Skeletal muscle tissue (tissue), 4 donors: ENCODE measurements around the gene TATDN2. TPM values are rescaled to one million over a fixed set of nuclear protein-coding genes. Genes with fewer than 3 reads are reported as not detected.
"Not testable (repeated sequence)": the region's sequence is repeated elsewhere in the genome, so short reads cannot be mapped to it uniquely, and the experiment has no call there.

Experiments used
- H3K27ac ChIP-seq: one replicate; pipeline ENCODE4 v1.7.0; 2013; ENCODE audit warnings: mild to moderate bottlenecking, low read depth, low read length, inconsistent platforms
- H3K27me3 ChIP-seq, 3 donors: one replicate each; pipeline ENCODE4 v1.7.0; 2013; ENCODE audit warnings: low read length in 3 of 3; ENCODE audit not compliant: control insufficient read depth in 3 of 3, insufficient read depth in 3 of 3
- H3K36me3 ChIP-seq, 3 donors: one replicate each; pipeline ENCODE4 v1.7.0; 2013; ENCODE audit warnings: low read length in 3 of 3; ENCODE audit not compliant: control insufficient read depth in 3 of 3, insufficient read depth in 3 of 3
- H3K4me1 ChIP-seq, 3 donors: one replicate each; pipeline ENCODE4 v1.7.0; 2013; ENCODE audit warnings: low read length in 3 of 3, mild to moderate bottlenecking in 3 of 3; ENCODE audit not compliant: control insufficient read depth in 3 of 3, insufficient read depth in 3 of 3
- H3K4me3 ChIP-seq, 3 donors: one replicate each; pipeline ENCODE4 v1.7.0; 2013; ENCODE audit warnings: low read length in 3 of 3
- H3K9ac ChIP-seq, 3 donors: one replicate each; pipeline ENCODE4 v1.7.0; 2013; ENCODE audit warnings: low read length in 3 of 3, mild to moderate bottlenecking in 3 of 3, moderate library complexity in 2 of 3, low read depth in 1 of 3
- H3K9me3 ChIP-seq, 3 donors: one replicate each; pipeline ENCODE4 v1.7.0; 2013; ENCODE audit warnings: low read length in 3 of 3; ENCODE audit not compliant: control insufficient read depth in 3 of 3
- total RNA-seq: library from RNA; depleted of rRNA; stranded (reverse); fragments of >200 nt; gene quantifications from one replicate; pipeline ENCODE4 v1.2.3, GENCODE V29; 2014
- donor health status: Osteomylitis.

The TATDN2 gene
- total RNA-seq, 1 donor from 2014 or later, result 13.6 TPM

GRCh38 chr3:10251006-10251405 lies 2.7 kb downstream of the TATDN2 start:
- Histone ChIP-seq H3K36me3 (peaks cover 15 to 31% (median 18%) of the 10 kb centered on the region in 3 donors), H3K4me3 (no peak overlapping the region), H3K9ac (peak overlapping the region in 1 of 3 donors; percentile 13), H3K27ac (no peak overlapping the region), H3K4me1 (peaks cover 18 to 32% (median 20%) of the 10 kb centered on the region in 3 donors), H3K9me3 (no peaks in the 10 kb centered on the region), H3K27me3 (no peaks in the 10 kb centered on the region)

GRCh38 chr3:10253731-10254130 lies 5.5 kb downstream of the TATDN2 start:
- Histone ChIP-seq H3K9ac (no peak overlapping the region), H3K27me3 (no peaks in the 10 kb centered on the region), H3K4me1 (peaks cover 15 to 25% (median 18%) of the 10 kb centered on the region in 3 donors), H3K27ac (no peak overlapping the region), H3K36me3 (peaks cover 15 to 31% (median 18%) of the 10 kb centered on the region in 3 donors), H3K9me3 (no peaks in the 10 kb centered on the region), H3K4me3 (no peak overlapping the region)

- no peak overlapping the region for H3K4me3 ChIP-seq
- peaks cover 15 to 37% (median 32%) of the 10 kb centered on the region in 3 donors for H3K36me3 ChIP-seq
- no peak overlapping the region for H3K9ac ChIP-seq
- H3K27ac ChIP-seq, result no peak overlapping the region
- no peaks in the 10 kb centered on the region for H3K27me3 ChIP-seq
- no peaks in the 10 kb centered on the region for H3K9me3 ChIP-seq
- peaks cover 0 to 8% (median 7%) of the 10 kb centered on the region in 3 donors for H3K4me1 ChIP-seq
Observed at GRCh38 chr3:10255835-10256234, 7.6 kb downstream of the TATDN2 start.

GRCh38 chr3:10259036-10259435 lies 10.8 kb downstream of the TATDN2 start:
- Histone ChIP-seq H3K4me1 (peaks cover 4 to 7% (median 6%) of the 10 kb centered on the region in 3 donors), H3K36me3 (peaks cover 3 to 30% (median 25%) of the 10 kb centered on the region in 3 donors), H3K27ac (no peak overlapping the region), H3K4me3 (no peak overlapping the region), H3K27me3 (no peaks in the 10 kb centered on the region), H3K9ac (no peak overlapping the region), H3K9me3 (no peaks in the 10 kb centered on the region)

- Histone ChIP-seq H3K4me1 (peaks cover 4 to 7% (median 7%) of the 10 kb centered on the region in 3 donors), H3K4me3 (no peak overlapping the region), H3K36me3 (peaks cover 0 to 29% (median 18%) of the 10 kb centered on the region in 3 donors), H3K9me3 (no peaks in the 10 kb centered on the region), H3K27ac (no peak overlapping the region), H3K9ac (no peak overlapping the region), H3K27me3 (no peaks in the 10 kb centered on the region)
Observed at GRCh38 chr3:10259798-10260197, 11.5 kb downstream of the TATDN2 start.

GRCh38 chr3:10260211-10260701 lies 12.0 kb downstream of the TATDN2 start:
- H3K9me3 ChIP-seq, result no peaks in the 10 kb centered on the region
- peaks cover 4 to 7% (median 7%) of the 10 kb centered on the region in 3 donors for H3K4me1 ChIP-seq
- peaks cover 0 to 29% (median 18%) of the 10 kb centered on the region in 3 donors for H3K36me3 ChIP-seq
- H3K27me3 ChIP-seq, result no peaks in the 10 kb centered on the region
- H3K9ac ChIP-seq, result no peak overlapping the region
- no peak overlapping the region for H3K27ac ChIP-seq
- H3K4me3 ChIP-seq, result no peak overlapping the region

- Histone ChIP-seq H3K27me3 (no peaks in the 10 kb centered on the region), H3K27ac (no peak overlapping the region), H3K9ac (peak overlapping the region in 1 of 3 donors; percentile 25), H3K9me3 (no peaks in the 10 kb centered on the region), H3K4me1 (peaks cover 0 to 7% (median 4%) of the 10 kb centered on the region in 3 donors), H3K36me3 (peaks cover 0 to 31% (median 17%) of the 10 kb centered on the region in 3 donors), H3K4me3 (no peak overlapping the region)
Observed at GRCh38 chr3:10262027-10262426, 13.8 kb downstream of the TATDN2 start.

- H3K27ac ChIP-seq, result no peak overlapping the region
- peak overlapping the region in 1 of 3 donors; percentile 8 for H3K4me3 ChIP-seq
- peaks cover 4 to 14% (median 6%) of the 10 kb centered on the region in 3 donors for H3K4me1 ChIP-seq
- no peak overlapping the region for H3K9ac ChIP-seq
- no peaks in the 10 kb centered on the region for H3K9me3 ChIP-seq
- peaks cover 0 to 35% (median 19%) of the 10 kb centered on the region in 3 donors for H3K36me3 ChIP-seq
- H3K27me3 ChIP-seq, result no peaks in the 10 kb centered on the region
Observed at GRCh38 chr3:10263646-10264363, 15.5 kb downstream of the TATDN2 start.

GRCh38 chr3:10265833-10266232 lies 17.6 kb downstream of the TATDN2 start:
- H3K9ac ChIP-seq, result no peak overlapping the region
- peaks cover 2 to 14% (median 14%) of the 10 kb centered on the region in 3 donors for H3K4me1 ChIP-seq
- H3K9me3 ChIP-seq, result no peaks in the 10 kb centered on the region
- no peaks in the 10 kb centered on the region for H3K27me3 ChIP-seq
- H3K4me3 ChIP-seq, result no peak overlapping the region
- peaks cover 11 to 32% (median 19%) of the 10 kb centered on the region in 3 donors for H3K36me3 ChIP-seq
- no peak overlapping the region for H3K27ac ChIP-seq

GRCh38 chr3:10266936-10267335 lies 18.7 kb downstream of the TATDN2 start:
- H3K4me1 ChIP-seq, result peaks cover 2 to 14% (median 14%) of the 10 kb centered on the region in 3 donors
- H3K4me3 ChIP-seq, H3K9me3 ChIP-seq, H3K9ac ChIP-seq, H3K27me3 ChIP-seq, H3K27ac ChIP-seq: not testable (repeated sequence)
- peaks cover 13 to 25% (median 21%) of the 10 kb centered on the region in 3 donors for H3K36me3 ChIP-seq
